ENCODE data around the gene HPS4.

HPS4 gene

GRCh38 chr22:26466196-26466595, 17.4 kb downstream of the HPS4 start:
- no peak for DNase-seq (ENCODE audit: low read depth, low spot score)

GRCh38 chr22:26464312-26464711, 19.3 kb downstream of the HPS4 start:
- no peak for DNase-seq (ENCODE audit: low read depth, low spot score)

GRCh38 chr22:26463688-26464087, 19.9 kb downstream of the HPS4 start:
- DNase-seq (ENCODE audit: low read depth, low spot score): no peak

- no peak for DNase-seq (ENCODE audit: low read depth, low spot score)
Measured at GRCh38 chr22:26463101-26463661, 20.4 kb downstream of the HPS4 start.

- DNase-seq (ENCODE audit: low read depth, low spot score): no peak
Measured at GRCh38 chr22:26462641-26463040, 20.9 kb downstream of the HPS4 start.

GRCh38 chr22:26462051-26462450, 21.5 kb downstream of the HPS4 start:
- no peak for DNase-seq (ENCODE audit: low read depth, low spot score)

GRCh38 chr22:26461188-26461810, 22.3 kb downstream of the HPS4 start:
- no peak for DNase-seq (ENCODE audit: low read depth, low spot score)

- DNase-seq (ENCODE audit: low read depth, low spot score): no peak
Measured at GRCh38 chr22:26460202-26460601, 23.4 kb downstream of the HPS4 start.

GRCh38 chr22:26457661-26458272, 25.8 kb downstream of the HPS4 start:
- no peak for DNase-seq (ENCODE audit: low read depth, low spot score)

GRCh38 chr22:26453812-26454500, 29.6 kb downstream of the HPS4 start:
- no peak for DNase-seq (ENCODE audit: low read depth, low spot score)

- DNase-seq (ENCODE audit: low read depth, low spot score): no peak
Measured at GRCh38 chr22:26453216-26453615, 30.4 kb downstream of the HPS4 start.

GRCh38 chr22:26452236-26453016, 31.2 kb downstream of the HPS4 start:
- DNase-seq (ENCODE audit: low read depth, low spot score): no peak

GRCh38 chr22:26450453-26451185, 33.0 kb downstream of the HPS4 start:
- no peak for DNase-seq (ENCODE audit: low read depth, low spot score)

GRCh38 chr22:26448941-26449340, 34.6 kb downstream of the HPS4 start:
- no peak for DNase-seq (ENCODE audit: low read depth, low spot score)

- DNase-seq (ENCODE audit: low read depth, low spot score): no peak
Measured at GRCh38 chr22:26448334-26448733, 35.2 kb downstream of the HPS4 start.

GRCh38 chr22:26447584-26448329, 35.8 kb downstream of the HPS4 start:
- DNase-seq (ENCODE audit: low read depth, low spot score): no peak

GRCh38 chr22:26446808-26447515, 36.6 kb downstream of the HPS4 start:
- no peak for DNase-seq (ENCODE audit: low read depth, low spot score)

GRCh38 chr22:26445577-26446275, 37.9 kb downstream of the HPS4 start:
- DNase-seq (ENCODE audit: low read depth, low spot score): no peak

GRCh38 chr22:26444777-26445176, 38.8 kb downstream of the HPS4 start:
- no peak for DNase-seq (ENCODE audit: low read depth, low spot score)

Data from brain pericyte (primary cell).